ENCODE data around the gene MYOM1. TPM values are rescaled to one million over a fixed set of nuclear protein-coding genes. Genes with fewer than 3 reads are reported as not detected.

Gene MYOM1
- total RNA-seq, 1 donor from 2014 or later: 0.57 TPM

- FAIRE-seq: no peak
- TF ChIP-seq CTCF (IDR thresholded peaks at IDR 0.05; ENCODE audit: insufficient read depth, low read depth, low read length): no peak
- TF ChIP-seq EZH2 (IDR thresholded peaks at IDR 0.05; ENCODE audit: insufficient read depth, low read length): no peak
- H3K36me3 ChIP-seq (ENCODE audit: insufficient read depth, low read length): no peaks in the 10 kb centered on the region
- peaks cover 2% of the 10 kb centered on the region for H3K4me1 Mint-ChIP-seq (ENCODE audit: low read depth, unreplicated experiment)
- no peaks in the 10 kb centered on the region for H3K79me2 ChIP-seq (ENCODE audit: insufficient read depth, low read length)
- H3K27ac Mint-ChIP-seq (ENCODE audit: unreplicated experiment): no peak overlapping the region
- H3K9me3 ChIP-seq (ENCODE audit: insufficient read depth, low read depth, low read length): no peaks in the 10 kb centered on the region
- H3K36me3 Mint-ChIP-seq (ENCODE audit: low read depth, unreplicated experiment): no peaks in the 10 kb centered on the region
- no peak for DNase-seq (ENCODE audit: low read depth)
- no peak overlapping the region for H3K4me2 ChIP-seq (ENCODE audit: low read length)
- H3K27ac ChIP-seq (ENCODE audit: low read depth, low read length): no peak overlapping the region
- H3K27me3 Mint-ChIP-seq (ENCODE audit: low read depth, unreplicated experiment): peaks cover 3% of the 10 kb centered on the region
- H3K9ac ChIP-seq (ENCODE audit: low read length): no peak overlapping the region
- no peaks in the 10 kb centered on the region for H3K27me3 ChIP-seq (ENCODE audit: insufficient read depth, low read length)
- H3K9me3 Mint-ChIP-seq (ENCODE audit: unreplicated experiment): no peaks in the 10 kb centered on the region
- no peak overlapping the region for H3K4me3 ChIP-seq (ENCODE audit: insufficient read depth, low read depth, low read length)
- no peaks in the 10 kb centered on the region for H4K20me1 ChIP-seq (ENCODE audit: insufficient read depth, low read length)
- H3K4me1 ChIP-seq (ENCODE audit: insufficient read depth, low read length): no peaks in the 10 kb centered on the region
- no peak overlapping the region for H2AFZ ChIP-seq (ENCODE audit: low read depth, low read length)
- H3K4me3 Mint-ChIP-seq (ENCODE audit: unreplicated experiment): no peak overlapping the region
Measured at GRCh38 chr18:3041843-3042242, 177.9 kb downstream of the MYOM1 start.

GRCh38 chr18:3040881-3041280 lies 178.9 kb downstream of the MYOM1 start:
- no peaks in the 10 kb centered on the region for H3K36me3 Mint-ChIP-seq (ENCODE audit: low read depth, unreplicated experiment)
- Histone ChIP-seq H3K9me3 (ENCODE audit: insufficient read depth, low read depth, low read length) (no peaks in the 10 kb centered on the region), H3K27me3 (ENCODE audit: insufficient read depth, low read length) (no peaks in the 10 kb centered on the region), H3K4me3 (ENCODE audit: insufficient read depth, low read depth, low read length) (no peak overlapping the region), H3K9ac (ENCODE audit: low read length) (no peak overlapping the region), H3K79me2 (ENCODE audit: insufficient read depth, low read length) (no peaks in the 10 kb centered on the region), H3K4me1 (ENCODE audit: insufficient read depth, low read length) (no peaks in the 10 kb centered on the region), H3K36me3 (ENCODE audit: insufficient read depth, low read length) (no peaks in the 10 kb centered on the region), H4K20me1 (ENCODE audit: insufficient read depth, low read length) (no peaks in the 10 kb centered on the region), H3K4me2 (ENCODE audit: low read length) (no peak overlapping the region), H2AFZ (ENCODE audit: low read depth, low read length) (no peak overlapping the region), H3K27ac (ENCODE audit: low read depth, low read length) (no peak overlapping the region)
- H3K4me3 Mint-ChIP-seq (ENCODE audit: unreplicated experiment): no peak overlapping the region
- DNase-seq (ENCODE audit: low read depth): no peak
- H3K27ac Mint-ChIP-seq (ENCODE audit: unreplicated experiment): no peak overlapping the region
- TF ChIP-seq CTCF (IDR thresholded peaks at IDR 0.05; ENCODE audit: insufficient read depth, low read depth, low read length) (no peak), EZH2 (IDR thresholded peaks at IDR 0.05; ENCODE audit: insufficient read depth, low read length) (no peak)
- H3K4me1 Mint-ChIP-seq (ENCODE audit: low read depth, unreplicated experiment): peaks cover 2% of the 10 kb centered on the region
- no peak for FAIRE-seq
- no peaks in the 10 kb centered on the region for H3K9me3 Mint-ChIP-seq (ENCODE audit: unreplicated experiment)
- H3K27me3 Mint-ChIP-seq (ENCODE audit: low read depth, unreplicated experiment): no peaks in the 10 kb centered on the region

GRCh38 chr18:3040173-3040572 lies 179.6 kb downstream of the MYOM1 start:
- Histone ChIP-seq H3K27me3 (ENCODE audit: insufficient read depth, low read length) (no peaks in the 10 kb centered on the region), H3K9me3 (ENCODE audit: insufficient read depth, low read depth, low read length) (no peaks in the 10 kb centered on the region), H3K4me2 (ENCODE audit: low read length) (no peak overlapping the region), H3K9ac (ENCODE audit: low read length) (no peak overlapping the region), H3K4me1 (ENCODE audit: insufficient read depth, low read length) (no peaks in the 10 kb centered on the region), H3K36me3 (ENCODE audit: insufficient read depth, low read length) (no peaks in the 10 kb centered on the region), H4K20me1 (ENCODE audit: insufficient read depth, low read length) (no peaks in the 10 kb centered on the region), H3K79me2 (ENCODE audit: insufficient read depth, low read length) (no peaks in the 10 kb centered on the region), H3K4me3 (ENCODE audit: insufficient read depth, low read depth, low read length) (no peak overlapping the region), H3K27ac (ENCODE audit: low read depth, low read length) (no peak overlapping the region), H2AFZ (ENCODE audit: low read depth, low read length) (no peak overlapping the region)
- Mint-ChIP-seq H3K27ac (ENCODE audit: unreplicated experiment) (peak overlapping the region; percentile 1), H3K36me3 (ENCODE audit: low read depth, unreplicated experiment) (no peaks in the 10 kb centered on the region), H3K4me3 (ENCODE audit: unreplicated experiment) (no peak overlapping the region), H3K9me3 (ENCODE audit: unreplicated experiment) (no peaks in the 10 kb centered on the region), H3K27me3 (ENCODE audit: low read depth, unreplicated experiment) (no peaks in the 10 kb centered on the region), H3K4me1 (ENCODE audit: low read depth, unreplicated experiment) (peaks cover 2% of the 10 kb centered on the region)
- TF ChIP-seq EZH2 (IDR thresholded peaks at IDR 0.05; ENCODE audit: insufficient read depth, low read length) (no peak), CTCF (IDR thresholded peaks at IDR 0.05; ENCODE audit: insufficient read depth, low read depth, low read length) (no peak)
- FAIRE-seq (no peak), DNase-seq (ENCODE audit: low read depth) (no peak)

Data from astrocyte (in vitro differentiated cells and primary cell).